Stomach (tissue), 4 donors: ENCODE data around the gene IRF2BP2.

Experiments
- CTCF ChIP-seq, 7 experiments: fragments of 450-650 bp in 4 of 7; fragments of 200-600 bp in 3 of 7; sonication (generic) in 3 of 7; IDR thresholded peaks; one replicate each; pipeline ENCODE4 v1.5.1; 2016 to 2019; ENCODE audit warnings: antibody characterized with exemption in 7 of 7, control low read depth in 2 of 7, mild to moderate bottlenecking in 1 of 7
- POLR2A ChIP-seq, 4 donors: fragments of 450-650 bp; IDR thresholded peaks; one replicate each; pipeline ENCODE4 v1.6.1; 2016; ENCODE audit warnings: antibody characterized with exemption in 4 of 4, control low read depth in 2 of 4, mild to moderate bottlenecking in 1 of 4, moderate library complexity in 1 of 4

- TF ChIP-seq CTCF (IDR thresholded peaks at IDR 0.05) (no peak), POLR2A (IDR thresholded peaks at IDR 0.05) (no peak)
Measured at GRCh38 chr1:234626391-234626790, 16.4 kb upstream of the IRF2BP2 start.
